Neuronal stem cell (in vitro differentiated cells): ENCODE results near the gene ECEL1.

Experiments
- DNase-seq: peaks from one replicate; pipeline ENCODE4 v3.0.0-alpha.2; 2013; ENCODE audit warnings: low spot score
- H2AFZ ChIP-seq: one replicate; pipeline ENCODE4 v1.6.1; 2013; ENCODE audit warnings: mild to moderate bottlenecking, low read length, inconsistent platforms
- H2AK5ac ChIP-seq: 2 replicates; pipeline ENCODE4 v1.6.1; 2013; ENCODE audit warnings: low read depth, mild to moderate bottlenecking, inconsistent platforms, low read length, moderate library complexity, mixed read lengths
- H2BK120ac ChIP-seq: 2 replicates; pipeline ENCODE4 v1.6.1; 2013; ENCODE audit warnings: low read depth, mild to moderate bottlenecking, inconsistent platforms, low read length, moderate library complexity, mixed read lengths
- H2BK12ac ChIP-seq: one replicate; pipeline ENCODE4 v1.6.1; 2013; ENCODE audit warnings: low read length, inconsistent platforms
- H2BK15ac ChIP-seq: 2 replicates; pipeline ENCODE4 v1.6.1; 2013; ENCODE audit warnings: mild to moderate bottlenecking, low read length, inconsistent platforms, mixed read lengths
- H2BK5ac ChIP-seq: one replicate; pipeline ENCODE4 v1.6.1; 2013; ENCODE audit warnings: inconsistent platforms, mild to moderate bottlenecking, low read length, moderate library complexity
- H3K14ac ChIP-seq: one replicate; pipeline ENCODE4 v1.6.1; 2013; ENCODE audit warnings: low read length, inconsistent platforms
- H3K18ac ChIP-seq: 2 replicates; pipeline ENCODE4 v1.6.1; 2013; ENCODE audit warnings: low read length, inconsistent platforms
- H3K23ac ChIP-seq: 2 replicates; pipeline ENCODE4 v1.6.1; 2013; ENCODE audit warnings: low read depth, mild to moderate bottlenecking, mixed read lengths, low read length, inconsistent platforms; ENCODE audit not compliant: poor library complexity
- H3K27ac ChIP-seq: replicated peaks from 3 replicates; pipeline ENCODE4 v1.5.1; 2013; ENCODE audit warnings: low read length, inconsistent platforms
- H3K27me3 ChIP-seq, 3 experiments: 2 replicates each; pipeline ENCODE4 v1.6.1; 2013; ENCODE audit warnings: low read length in 3 of 3, mild to moderate bottlenecking in 2 of 3, inconsistent platforms in 1 of 3, low read depth in 1 of 3, mixed read lengths in 1 of 3, moderate library complexity in 1 of 3; ENCODE audit not compliant: control insufficient read depth in 3 of 3, insufficient read depth in 3 of 3
- H3K36me3 ChIP-seq, 2 donors: replicated peaks in 1 of 2; 2 replicates each; pipeline ENCODE4 v1.6.1; 2013; ENCODE audit warnings: low read length in 2 of 2; ENCODE audit not compliant: control insufficient read depth in 2 of 2, insufficient read depth in 2 of 2
- H3K4ac ChIP-seq: 2 replicates; pipeline ENCODE4 v1.6.1; 2013; ENCODE audit warnings: inconsistent platforms, mild to moderate bottlenecking, low read length, moderate library complexity
- H3K4me1 ChIP-seq, 2 donors: 1 replicate in 1 of 2; 2 replicates in 1 of 2; pipeline ENCODE4 v1.6.1; 2013; ENCODE audit warnings: low read length in 2 of 2, low read depth in 1 of 2; ENCODE audit not compliant: control insufficient read depth in 2 of 2, insufficient read depth in 1 of 2
- H3K4me2 ChIP-seq: one replicate; pipeline ENCODE4 v1.6.1; 2013; ENCODE audit warnings: mild to moderate bottlenecking, low read length, inconsistent platforms; ENCODE audit not compliant: insufficient read depth, poor library complexity, severe bottlenecking
- H3K4me3 ChIP-seq, 2 donors: 2 replicates each; pipeline ENCODE4 v1.5.1; 2013; ENCODE audit warnings: low read length in 2 of 2, mild to moderate bottlenecking in 2 of 2, inconsistent platforms in 1 of 2, moderate library complexity in 1 of 2
- H3K79me1 ChIP-seq: one replicate; pipeline ENCODE4 v1.6.1; 2013; ENCODE audit warnings: low read depth, mild to moderate bottlenecking, inconsistent platforms, low read length, moderate library complexity
- H3K9ac ChIP-seq: one replicate; pipeline ENCODE4 v1.6.1; 2013; ENCODE audit warnings: mild to moderate bottlenecking, low read depth, low read length, inconsistent platforms; ENCODE audit not compliant: poor library complexity
- H3K9me3 ChIP-seq, 2 donors: replicated peaks in 1 of 2; 2 replicates each; pipeline versions ENCODE3 to v1.6.1; 2013; ENCODE audit warnings: low read length in 2 of 2, mild to moderate bottlenecking in 2 of 2, inconsistent platforms in 1 of 2, low read depth in 1 of 2, mixed read lengths in 1 of 2, moderate library complexity in 1 of 2; ENCODE audit not compliant: control insufficient read depth in 2 of 2, insufficient read depth in 1 of 2
- H4K8ac ChIP-seq: one replicate; pipeline ENCODE4 v1.6.1; 2013; ENCODE audit warnings: low read depth, mild to moderate bottlenecking, inconsistent platforms, low read length, moderate library complexity
- H4K91ac ChIP-seq: one replicate; pipeline ENCODE4 v1.6.1; 2013; ENCODE audit warnings: low read length, low read depth, mild to moderate bottlenecking, inconsistent platforms; ENCODE audit not compliant: poor library complexity
- WGBS, 2 donors: extraction: QIAGEN DNeasy Blood & Tissue Kit; methylation state at CpG; one replicate each; pipeline ENCODE4 v1.1.7; 2013; ENCODE audit warnings: missing lambda C conversion rate in 2 of 2, mixed read lengths in 1 of 2; ENCODE audit not compliant: insufficient read length in 2 of 2, insufficient replicate concordance in 1 of 2; ENCODE audit errors: extremely low coverage in 2 of 2; 5-methylcytosine and 5-hydroxymethylcytosine counted together

Gene ECEL1

DNA sequence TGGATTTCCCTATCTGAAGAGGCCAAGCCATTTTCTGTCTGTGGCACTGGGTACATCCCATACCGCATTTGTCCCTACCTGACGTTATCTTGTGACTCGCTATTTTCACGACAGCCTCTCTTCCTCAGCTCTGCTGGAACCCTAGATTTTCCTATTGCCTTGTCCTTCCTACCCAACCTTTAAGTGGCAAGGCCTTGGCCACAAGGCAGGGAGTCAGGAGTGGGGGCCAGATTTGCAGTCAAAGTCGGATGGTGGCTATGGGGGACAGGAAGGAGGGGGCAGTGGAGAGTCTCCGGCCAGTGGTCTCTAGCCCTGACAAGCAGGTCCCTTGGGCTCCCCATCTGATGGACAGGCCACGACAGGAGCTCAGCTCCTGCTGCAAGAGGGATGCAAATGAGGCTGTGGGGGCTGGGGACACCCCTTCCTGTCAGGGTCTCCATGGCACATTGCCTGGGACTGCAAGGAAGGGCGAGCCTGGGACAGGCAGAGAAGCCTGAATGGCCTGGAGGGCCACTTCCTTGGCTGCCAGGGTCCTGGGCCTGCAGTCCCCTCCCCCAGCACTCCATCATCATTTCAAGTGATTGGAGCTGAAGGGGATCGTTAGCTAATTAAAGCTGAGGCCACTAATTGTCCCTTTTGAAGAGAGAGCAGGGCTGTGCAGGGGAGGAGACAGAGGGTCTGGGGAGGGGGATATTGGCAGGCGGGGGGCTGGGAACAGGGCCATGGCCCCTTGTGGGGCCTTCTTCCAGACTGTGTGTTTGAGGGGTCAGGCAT, 6.3 kb upstream of the ECEL1 start:
- WGBS, 2 donors: no CpG with 5 or more reads among the region's 10 CpGs
- Histone ChIP-seq H3K27ac (no peak overlapping the region), H3K27me3 (peaks cover 0 to 83% (median 0%) of the 10 kb centered on the region in 3 experiments), H4K8ac (no peak overlapping the region), H4K91ac (no peak overlapping the region), H2BK15ac (peak overlapping the region; percentile 38), H3K9me3 (no peaks in the 10 kb centered on the region), H2BK120ac (no peak overlapping the region), H3K4me2 (no peak overlapping the region), H3K9ac (peak overlapping the region; percentile 26), H2BK12ac (peak overlapping the region; percentile 96), H3K4me3 (no peak overlapping the region), H3K18ac (peak overlapping the region; percentile 91), H3K4me1 (peaks cover 9 to 27% of the 10 kb centered on the region in 2 donors), H3K23ac (peak overlapping the region; percentile 39), H3K14ac (peak overlapping the region; percentile 86), H2AK5ac (no peak overlapping the region), H3K4ac (no peak overlapping the region), H3K79me1 (no peaks in the 10 kb centered on the region), H2BK5ac (peak overlapping the region; percentile 15), H2AFZ (no peak overlapping the region), H3K36me3 (no peaks in the 10 kb centered on the region)
- DNase-seq: no peak

DNA sequence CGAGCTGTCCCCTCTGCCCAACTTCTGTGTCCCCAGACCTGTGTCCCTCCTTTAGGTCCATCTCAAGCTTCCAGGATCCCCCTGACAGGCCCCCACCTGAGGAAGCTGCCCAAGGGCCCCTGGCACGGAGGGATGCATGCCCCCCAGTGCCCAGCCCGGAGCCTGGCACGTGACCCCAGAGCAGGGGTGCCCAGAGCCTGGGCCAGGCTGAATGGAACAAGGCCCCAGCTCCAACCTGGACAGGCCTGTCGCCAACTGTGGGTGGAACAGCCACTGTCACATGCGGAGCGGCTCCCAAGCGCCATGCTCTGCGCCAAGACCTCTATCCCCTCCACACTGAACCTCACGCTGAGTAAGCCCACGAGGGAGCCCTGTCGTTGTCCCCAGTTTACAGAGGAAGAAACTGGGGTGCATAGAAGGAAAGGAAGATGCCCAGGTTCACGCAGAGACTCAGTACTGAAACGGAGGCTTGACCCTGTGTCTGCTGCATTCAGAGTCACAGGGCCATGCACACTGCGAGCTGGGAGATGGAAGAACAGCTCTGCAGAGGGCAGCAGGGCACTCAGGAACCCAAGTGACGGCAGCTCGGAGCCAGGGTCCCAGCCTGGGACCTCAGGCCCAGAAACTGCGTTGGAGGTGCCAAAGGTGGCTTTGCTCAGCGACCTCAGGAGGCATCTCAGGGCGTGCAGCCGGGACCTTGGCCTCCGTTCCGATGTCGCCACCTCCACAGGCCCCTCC, 5.5 kb upstream of the ECEL1 start:
- Histone ChIP-seq H3K4me1 (peaks cover 9 to 27% of the 10 kb centered on the region in 2 donors), H2AFZ (no peak overlapping the region), H2BK5ac (peak overlapping the region; percentile 15), H3K4ac (no peak overlapping the region), H3K27me3 (peaks cover 0 to 86% (median 3%) of the 10 kb centered on the region in 3 experiments), H2BK15ac (peak overlapping the region; percentile 2), H3K18ac (peak overlapping the region; percentile 61), H3K27ac (no peak overlapping the region), H2AK5ac (peak overlapping the region; percentile 59), H3K23ac (no peak overlapping the region), H3K36me3 (no peaks in the 10 kb centered on the region), H3K14ac (peak overlapping the region; percentile 86), H4K91ac (no peak overlapping the region), H2BK12ac (peak overlapping the region; percentile 43), H3K4me2 (no peak overlapping the region), H4K8ac (no peak overlapping the region), H3K9ac (no peak overlapping the region), H3K79me1 (no peaks in the 10 kb centered on the region), H2BK120ac (no peak overlapping the region), H3K4me3 (no peak overlapping the region), H3K9me3 (no peaks in the 10 kb centered on the region)
- no CpG with 5 or more reads among the region's 24 CpGs for WGBS, 2 donors
- DNase-seq: no peak

DNA sequence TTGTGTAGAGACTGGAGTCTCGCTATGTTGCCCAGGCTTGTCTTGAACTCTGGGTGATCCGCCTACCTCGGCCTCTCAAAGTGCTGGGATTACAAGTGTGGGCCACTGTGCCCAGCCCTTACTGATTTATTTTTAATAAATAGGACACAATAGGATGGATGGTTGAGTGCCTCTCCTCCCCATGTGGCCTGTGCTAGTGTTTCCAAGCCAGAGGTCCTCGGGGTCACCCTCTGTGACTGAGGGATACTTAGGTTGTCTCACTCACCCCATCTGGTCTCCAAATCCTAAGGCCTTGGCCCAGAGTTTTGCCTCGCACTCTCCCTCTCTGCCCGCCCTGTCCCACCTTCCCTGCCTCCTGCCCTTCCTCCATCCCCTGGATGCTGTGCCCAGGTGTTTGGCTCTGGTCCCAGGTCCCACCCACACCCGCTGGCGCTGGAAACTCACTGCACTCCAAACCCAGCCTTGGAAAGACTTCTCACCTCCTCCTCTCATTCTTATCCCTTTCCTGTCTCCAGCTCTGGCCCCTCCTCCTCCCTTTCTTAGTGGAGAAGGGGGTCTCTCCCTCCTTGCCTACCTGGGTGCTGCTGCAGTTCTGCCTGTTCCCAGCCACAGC, 4.7 kb upstream of the ECEL1 start:
- Histone ChIP-seq H3K4ac (no peak overlapping the region), H4K8ac (no peak overlapping the region), H3K18ac (peak overlapping the region; percentile 61), H2BK5ac (no peak overlapping the region), H2BK120ac (no peak overlapping the region), H3K4me1 (peaks cover 9 to 22% of the 10 kb centered on the region in 2 donors), H3K9me3 (no peaks in the 10 kb centered on the region), H3K9ac (no peak overlapping the region), H3K14ac (no peak overlapping the region), H3K36me3 (no peaks in the 10 kb centered on the region), H3K27me3 (peaks cover 0 to 86% (median 10%) of the 10 kb centered on the region in 3 experiments), H4K91ac (no peak overlapping the region), H3K79me1 (no peaks in the 10 kb centered on the region), H2BK12ac (peak overlapping the region; percentile 43), H2AK5ac (peak overlapping the region; percentile 59), H3K23ac (no peak overlapping the region), H3K4me3 (no peak overlapping the region), H3K4me2 (no peak overlapping the region), H2AFZ (no peak overlapping the region), H3K27ac (no peak overlapping the region), H2BK15ac (peak overlapping the region; percentile 2)
- no peak for DNase-seq
- no CpG with 5 or more reads among the region's 8 CpGs for WGBS, 2 donors
